Activated T-helper 1 cell treated with anti-CD3 and anti-CD28 coated beads, Interleukin-2, amount 50 U/mL, for 16 hours (primary cell): ENCODE measurements around the gene CD7.
"Not testable (repeated sequence)": the region's sequence is repeated elsewhere in the genome, so short reads cannot be mapped to it uniquely, and the experiment has no call there.

Experiments used
- DNase-seq, 2 donors: peaks; one replicate each; pipeline ENCODE4 v3.0.0-alpha.2; 2020; ENCODE audit warnings: low read depth in 1 of 2, low spot score in 1 of 2

CD7 gene

DNA sequence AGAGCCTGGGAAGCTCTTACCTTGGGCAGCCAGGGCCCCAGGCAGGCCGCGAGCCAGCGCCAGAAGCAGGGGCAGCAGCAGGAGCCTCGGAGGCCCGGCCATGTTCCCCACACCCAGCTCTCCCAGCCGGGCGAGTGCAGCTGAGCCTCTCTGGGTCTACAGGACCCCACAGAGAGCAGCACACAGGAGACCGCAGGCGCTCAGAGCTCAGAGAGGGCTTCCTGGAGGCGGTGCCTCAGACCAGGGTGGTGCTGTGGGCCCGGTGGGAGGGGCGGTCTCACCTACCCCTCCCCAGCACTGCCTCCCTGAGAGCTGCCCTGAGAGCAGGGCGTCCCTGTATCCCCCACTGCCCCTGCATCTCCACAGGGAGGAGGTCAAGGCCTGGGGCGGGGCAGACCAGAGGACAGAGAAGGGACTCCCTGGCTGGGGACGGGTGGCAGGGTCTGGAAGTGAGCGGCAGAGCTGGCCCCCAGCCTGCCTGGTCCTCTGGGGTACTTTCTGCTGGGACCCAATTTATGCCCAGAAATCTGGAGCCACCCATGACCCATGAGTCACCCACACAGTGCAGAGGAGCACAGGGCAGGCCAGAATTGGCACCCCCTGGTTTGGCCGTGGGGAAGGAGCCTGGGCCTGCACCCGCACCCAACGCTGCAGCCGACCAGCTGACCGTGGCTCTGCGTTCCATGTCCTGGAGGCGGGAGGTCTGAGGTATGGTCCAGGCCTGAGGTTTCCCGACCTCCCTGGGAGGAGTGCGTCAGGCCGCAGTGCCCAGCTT is at the start of gene CD7:
TSS of gene CD7 (minus strand) at position 215 of the 775 bp plus-strand sequence. CDS start at position 102, 113 bp downstream.
- DNase-seq: peak in 1 of 2 donors; percentile 49

GRCh38 chr17:82366749-82367148 is 49.3 kb upstream of the CD7 start:
- DNase-seq: no peak

DNA sequence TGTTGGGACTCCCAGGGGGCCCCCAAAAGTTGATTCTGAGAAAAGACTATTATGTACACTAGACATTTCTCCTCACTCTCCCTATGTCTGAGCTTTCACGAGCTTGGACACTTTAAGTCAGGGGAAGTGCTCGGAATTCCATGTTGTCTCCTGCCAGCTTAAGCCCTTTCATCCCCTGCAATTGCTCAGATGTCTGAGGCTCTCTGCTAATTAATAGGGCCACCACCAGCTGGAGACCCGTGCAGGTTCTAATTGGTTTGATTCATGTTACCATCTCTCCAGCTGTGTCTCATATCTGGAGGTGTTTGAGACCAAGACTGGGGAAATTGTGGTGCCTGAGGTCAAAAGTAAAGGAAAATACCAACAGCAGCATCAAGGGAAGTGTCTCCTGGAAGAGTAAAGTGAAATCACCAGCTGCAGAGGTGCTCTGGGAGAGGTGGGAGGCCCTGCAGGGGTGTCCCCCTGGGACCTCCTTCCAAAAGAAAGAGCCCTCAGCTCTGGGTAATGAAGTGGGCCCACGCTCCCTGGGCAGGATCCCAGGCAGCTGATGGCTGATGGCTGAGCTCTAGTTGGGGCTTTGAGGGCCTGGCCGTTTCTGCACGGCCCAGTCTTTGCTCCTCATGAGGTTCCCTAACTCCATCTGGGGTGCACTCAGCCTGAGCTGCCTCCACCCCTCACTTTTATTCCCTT is 48.3 kb upstream of the CD7 start:
- DNase-seq: no peak

DNA sequence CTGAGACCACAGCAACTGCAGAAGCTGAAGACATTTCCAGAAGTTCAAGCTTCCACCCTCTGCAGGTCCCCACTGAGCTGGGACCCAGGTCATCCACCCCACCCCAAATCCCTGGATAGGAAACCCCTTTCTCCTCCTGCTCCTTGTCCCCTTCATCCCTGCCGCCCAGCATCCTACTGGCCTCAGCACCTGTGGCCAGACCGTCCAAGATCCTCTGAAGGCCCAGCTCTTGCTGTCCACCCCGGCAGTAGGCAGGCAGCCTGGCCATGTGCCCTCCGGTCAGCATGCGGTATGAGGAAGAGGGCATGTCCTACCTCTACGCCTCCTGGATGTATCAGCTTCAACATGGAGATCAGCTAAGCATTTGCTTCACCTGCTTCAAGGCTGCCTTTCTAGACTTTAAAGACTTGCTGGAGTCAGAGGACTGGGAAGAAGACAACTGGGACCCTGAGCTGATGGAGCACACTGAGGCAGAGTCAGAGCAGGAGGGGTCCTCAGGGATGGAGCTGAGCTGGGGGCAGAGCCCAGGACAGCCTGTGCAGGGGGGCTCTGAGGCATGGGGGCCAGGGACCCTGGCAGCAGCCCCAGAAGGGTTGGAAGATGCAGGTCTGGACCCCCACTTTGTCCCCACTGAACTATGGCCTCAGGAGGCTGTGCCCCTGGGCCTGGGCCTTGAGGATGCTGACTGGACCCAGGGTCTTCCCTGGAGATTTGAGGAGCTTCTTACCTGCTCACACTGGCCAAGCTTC is 44.7 kb upstream of the CD7 start:
- DNase-seq: no peak

- DNase-seq: not testable (repeated sequence)
These were observed 42.2 kb upstream of the CD7 start for GRCh38 chr17:82359451-82360074.

- no peak for DNase-seq
These were observed 41.3 kb upstream of the CD7 start, which contains the start of gene TEX19 for GRCh38 chr17:82358465-82359350. Gene TEX19 (plus strand): TSS chr17:82359247. CDS start chr17:82362151, 2,904 bp downstream.

DNA sequence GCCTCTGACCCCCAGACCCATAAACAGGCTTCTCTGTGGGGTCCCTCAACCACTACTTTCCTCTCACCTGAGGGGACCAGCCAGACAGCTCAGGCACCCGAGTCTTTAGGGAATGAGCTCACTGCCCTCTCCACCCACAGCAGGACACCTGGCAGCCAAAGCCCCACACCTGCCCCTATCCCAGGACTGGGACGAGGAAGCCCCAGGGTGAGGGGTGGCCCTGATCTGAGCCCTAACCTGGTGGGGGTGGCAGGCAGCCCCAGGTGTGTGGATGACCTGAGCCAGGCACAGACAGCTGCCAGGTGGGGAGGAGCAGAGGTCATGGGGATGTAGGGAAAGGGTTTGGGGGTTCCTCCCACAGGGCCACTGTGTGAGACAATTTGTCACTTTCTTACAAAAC is 40.0 kb upstream of the CD7 start:
- DNase-seq: no peak

DNA sequence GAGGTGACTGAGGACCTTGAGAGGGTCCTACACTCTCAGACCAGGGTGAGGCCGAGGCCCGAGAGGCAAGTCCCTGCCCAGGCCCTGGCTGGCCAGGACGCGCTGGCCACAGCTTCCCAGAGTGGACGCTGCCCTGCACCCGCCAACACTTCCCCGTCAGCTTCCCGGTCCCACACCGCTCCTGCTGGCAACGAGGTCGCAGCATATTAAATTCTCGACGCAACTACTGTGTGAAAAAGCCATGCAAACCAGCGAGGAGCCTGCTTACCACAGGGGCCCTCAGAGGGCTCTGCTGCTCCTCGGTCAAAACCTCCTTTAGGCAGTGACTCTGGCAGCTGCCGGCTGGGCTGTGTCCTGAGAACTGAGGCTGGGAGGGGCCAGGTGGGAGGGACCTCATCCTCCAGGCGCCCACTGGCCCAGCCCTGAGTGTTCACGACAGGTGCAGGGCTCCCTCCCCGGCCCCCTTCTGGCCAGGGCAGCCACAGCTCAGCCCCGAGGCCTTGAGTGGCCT is 39.5 kb upstream of the CD7 start:
- no peak for DNase-seq

GRCh38 chr17:82355770-82356427 is 38.5 kb upstream of the CD7 start:
- DNase-seq: no peak

- no peak for DNase-seq
These were observed 37.4 kb upstream of the CD7 start for GRCh38 chr17:82354804-82355308.

DNA sequence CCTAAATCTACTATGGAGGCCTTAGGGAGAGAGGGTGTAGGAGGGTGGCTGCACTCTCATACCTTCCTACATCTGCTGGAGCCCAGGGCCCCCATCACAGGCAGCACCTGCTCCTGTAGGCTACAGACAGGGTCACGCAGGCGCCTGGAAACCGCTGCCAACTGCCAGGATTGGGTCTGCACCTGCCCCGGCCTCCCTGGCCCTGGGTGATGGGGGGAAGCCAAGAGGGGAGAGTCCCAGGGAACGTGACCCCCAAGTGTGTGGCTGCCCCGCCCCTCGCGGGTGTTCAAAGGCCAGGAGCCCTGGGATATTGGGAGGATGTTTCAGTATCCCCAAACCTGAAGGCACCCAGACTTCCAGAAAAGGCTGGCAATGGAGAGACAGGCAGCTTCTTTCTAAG is 36.1 kb upstream of the CD7 start:
- no peak for DNase-seq

DNA sequence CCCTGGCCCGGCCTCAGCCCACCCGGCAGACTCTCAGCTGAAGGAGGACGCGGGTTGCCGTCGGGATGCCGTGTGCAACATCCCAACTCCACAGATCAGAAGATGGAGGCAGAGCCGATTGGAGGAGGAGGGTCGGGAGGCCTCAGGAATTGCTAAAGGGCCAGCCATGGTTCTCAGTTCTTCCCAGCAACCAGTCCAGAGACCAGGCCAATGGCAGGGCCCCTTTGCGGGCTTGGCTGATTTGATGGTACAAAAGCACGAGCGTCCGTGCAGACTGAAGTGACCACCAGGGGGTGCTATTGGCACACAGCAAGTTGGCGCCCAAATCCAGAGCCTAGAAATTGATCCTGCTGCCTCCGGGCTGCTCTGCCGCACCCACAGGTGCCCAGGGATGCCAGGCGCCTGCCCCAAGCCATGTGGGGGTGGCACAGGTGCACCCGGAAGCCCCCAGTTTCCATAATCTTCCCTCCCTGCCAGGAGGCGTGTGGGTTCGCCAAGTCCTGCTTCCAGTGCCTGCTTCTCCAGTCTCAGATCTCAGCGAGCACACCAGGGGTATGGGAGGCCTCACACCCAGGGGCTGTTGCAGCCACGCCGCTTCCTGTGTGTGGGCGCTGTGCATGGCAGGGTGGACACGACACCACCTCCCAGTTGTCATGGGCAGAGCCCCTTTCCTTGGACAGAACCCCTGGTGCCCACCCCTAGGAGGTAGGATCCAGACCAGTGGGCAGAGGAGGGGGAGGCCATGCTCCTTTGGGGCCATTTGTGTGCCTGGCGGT is 34.5 kb upstream of the CD7 start:
- peak; percentile 61 to 71 for DNase-seq

GRCh38 chr17:82351254-82351712 is 33.9 kb upstream of the CD7 start:
- no peak for DNase-seq

- DNase-seq: no peak
These were observed 33.0 kb upstream of the CD7 start for GRCh38 chr17:82350182-82351030.

DNA sequence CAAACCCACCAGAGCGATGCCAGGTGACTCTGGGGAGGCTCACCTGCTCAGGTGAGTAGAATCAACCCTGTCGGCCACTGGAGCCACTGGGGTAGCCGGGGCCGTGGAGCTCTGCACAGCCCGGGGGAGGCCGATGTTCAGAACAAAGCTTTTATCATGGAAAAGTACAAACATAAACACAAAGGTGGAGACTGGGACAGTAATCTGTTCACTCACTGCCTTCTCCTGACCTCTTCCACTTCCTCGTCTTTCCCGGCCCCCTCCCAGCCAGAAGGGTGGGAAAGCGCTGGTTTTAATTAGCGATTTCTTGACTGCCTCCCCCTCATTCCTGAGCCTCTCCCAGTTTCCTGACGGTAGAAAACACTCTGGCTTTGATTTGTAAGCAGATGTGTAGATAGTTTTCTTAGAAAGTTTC is 31.9 kb upstream of the CD7 start:
- no peak for DNase-seq

DNA sequence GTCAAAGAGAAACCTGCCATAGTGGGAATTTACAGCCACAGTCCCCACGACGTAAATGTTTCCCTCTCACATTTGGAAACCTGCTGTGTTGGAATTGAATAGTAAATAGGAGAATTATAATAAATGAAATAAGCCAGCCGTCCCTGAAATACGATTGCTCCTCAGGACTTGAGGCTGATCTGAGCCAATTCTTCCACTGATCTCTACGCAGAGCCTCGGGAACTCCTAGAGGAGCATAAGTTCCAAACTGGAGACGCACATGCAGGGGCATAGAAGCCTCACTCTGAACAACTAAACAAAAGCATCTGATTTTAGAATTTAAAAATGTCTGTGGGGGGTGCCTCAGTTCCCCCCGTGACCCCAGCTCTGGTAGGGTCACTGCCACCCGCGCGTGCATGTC is 31.5 kb upstream of the CD7 start:
- no peak for DNase-seq

- no peak for DNase-seq
These were observed 31.0 kb upstream of the CD7 start for GRCh38 chr17:82348434-82348833.

DNA sequence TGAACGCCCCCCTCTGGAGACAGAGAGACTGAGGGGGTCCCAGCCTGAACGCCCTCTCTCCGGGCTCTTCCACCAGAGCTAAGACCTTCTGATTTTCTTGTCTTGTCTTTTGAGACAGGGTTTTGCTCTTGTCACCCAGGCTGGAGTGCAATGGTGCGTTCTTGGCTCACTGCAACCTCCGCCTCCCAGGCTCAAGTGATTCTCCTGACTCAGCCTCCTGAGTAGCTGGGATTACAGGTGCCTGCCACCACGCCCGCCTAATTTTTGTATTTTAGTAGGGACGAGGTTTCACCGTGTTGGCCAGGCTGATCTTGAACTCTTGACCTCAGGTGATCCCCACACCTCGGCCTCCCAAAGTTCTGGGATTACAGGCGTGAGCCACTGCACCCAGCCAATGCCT is 30.6 kb upstream of the CD7 start:
- not testable (repeated sequence) for DNase-seq
